Adrenal gland (tissue), 12 donors: Measurements from ENCODE around the gene RNF5. TPM values are rescaled to one million over a fixed set of nuclear protein-coding genes. Genes with fewer than 3 reads are reported as not detected.
A peak's percentile ranks its signal among the peaks of the same experiment; 100 is the strongest.
"Not testable (repeated sequence)": the region's sequence is repeated elsewhere in the genome, so short reads cannot be mapped to it uniquely, and the experiment has no call there.

Experiments used
- DNase-seq, 7 donors: peaks; one replicate each; pipeline ENCODE4 v3.0.0-alpha.2; 2019 to 2020
- H3K27ac ChIP-seq, 5 donors: fragments of 200-600 bp; sonication (generic) in 4 of 5; 1 replicate in 3 of 5; 2 replicates in 2 of 5; pipeline versions ENCODE4 v1.5.1 to v1.8.0; 2016 to 2020; ENCODE audit warnings: mild to moderate bottlenecking in 1 of 5
- H3K27me3 ChIP-seq: fragments of 200-600 bp; 2 replicates; pipeline ENCODE4 v1.8.0; 2021
- H3K36me3 ChIP-seq, 2 donors: fragments of 200-600 bp; replicated peaks in 1 of 2; 1 replicate in 1 of 2; 2 replicates in 1 of 2; pipeline versions ENCODE4 v1.5.1 to v1.8.0; 2018 to 2022
- H3K4me1 ChIP-seq, 2 donors: fragments of 200-600 bp; replicated peaks in 1 of 2; 1 replicate in 1 of 2; 2 replicates in 1 of 2; pipeline versions ENCODE4 v1.5.1 to v1.8.0; 2018 to 2021
- H3K4me3 ChIP-seq, 4 donors: fragments of 200-600 bp; sonication (generic) in 3 of 4; one replicate each; pipeline ENCODE4 v1.5.1; 2016 to 2018
- H3K9me3 ChIP-seq, 3 donors: fragments of 200-600 bp; sonication (generic) in 1 of 3; replicated peaks in 1 of 3; 1 replicate in 2 of 3; 2 replicates in 1 of 3; pipeline versions ENCODE4 v1.5.1 to v1.8.0; 2016 to 2021
- CTCF ChIP-seq, 6 experiments: fragments of 450-650 bp in 4 of 6; fragments of 200-600 bp in 2 of 6; sonication (generic) in 1 of 6; IDR thresholded peaks; 1 replicate in 5 of 6; 2 replicates in 1 of 6; pipeline versions ENCODE4 v1.5.1 to v1.8.0; 2016 to 2021; ENCODE audit warnings: antibody characterized with exemption in 6 of 6, mild to moderate bottlenecking in 2 of 6, moderate library complexity in 1 of 6
- POLR2A ChIP-seq, 2 donors: fragments of 450-650 bp; IDR thresholded peaks; one replicate each; pipeline ENCODE4 v1.6.1; 2017; ENCODE audit warnings: antibody characterized with exemption in 2 of 2, mild to moderate bottlenecking in 2 of 2, moderate library complexity in 1 of 2
- WGBS, 4 donors: extraction: QIAGEN DNeasy Blood & Tissue Kit in 2 of 4; methylation state at CpG; one replicate each; pipeline versions ENCODE4 v1.1.5 to v1.1.7; 2013 to 2017; 5-methylcytosine and 5-hydroxymethylcytosine counted together
- intact Hi-C, 2 donors: fragments of 100-400 bp; cut with DNase I; formaldehyde crosslinking; loops; one replicate each; pipeline versions ENCODE4 v1.14.1 to v1.15.0; 2022 to 2023
- polyA plus RNA-seq, 3 donors: library from polyadenylated mRNA; stranded (reverse); fragments of 200-250 nt in 2 of 3; fragments of 350-450 nt in 1 of 3; fragmentation: Illumina TruSeq in 1 of 3; extraction: RNeasy Lipid Tissue Mini Kit (QIAGEN cat#74804) in 1 of 3; gene quantifications; one replicate each; pipeline ENCODE4 v1.2.3, GENCODE V29; 2013 to 2014
- total RNA-seq, 9 donors: library from RNA; depleted of rRNA in 4 of 9; stranded (reverse); fragments of >200 nt in 4 of 9; fragments of 120-200 nt in 1 of 9; fragmentation: NEBNext Ultra II Directional in 1 of 9; extraction: Animal tissue kit (Norgen Biotek cat#: 25700) in 1 of 9; gene quantifications; one replicate each; pipeline versions ENCODE4 v1.1.0 to v1.2.4, GENCODE V29; 2013 to 2023
- donor health status: healthy with polysubstance abuse.
- donor health status: Bipolar disorder and iron deficiency.
- donor health status: DM: yes; HTN: yes; CAD: no.
- donor health status: DM: no; HTN: no; CAD: no.
- donor health status: DM: no; HTN: no; CAD: no.
- donor health status: DM: yes; HTN: yes; CAD: no.

Gene RNF5
- total and polyA plus RNA-seq, 12 donors, result 47.2 to 146 (median 110) TPM

GRCh38 chr6:32183030-32183429 lies 4.8 kb downstream of the RNF5 start:
- Histone ChIP-seq H3K9me3 (no peaks in the 10 kb centered on the region), H3K4me1 (peaks cover 11 to 33% of the 10 kb centered on the region in 2 donors), H3K4me3 (no peak overlapping the region), H3K27me3 (no peaks in the 10 kb centered on the region), H3K27ac (peak overlapping the region in 2 of 5 donors; percentile 49 to 80), H3K36me3 (peaks cover 0 to 59% of the 10 kb centered on the region in 2 donors)
- 74 to 83% (median 77%) methylated on average over 3 of the region's 3 CpGs for WGBS, 4 donors
- TF ChIP-seq POLR2A (IDR thresholded peaks at IDR 0.05) (no peak), CTCF (IDR thresholded peaks at IDR 0.05) (no peak)
- intact Hi-C loops, result no loop called here
- DNase-seq, result no peak

GRCh38 chr6:32183483-32184083 lies 5.4 kb downstream of the RNF5 start:
- TF ChIP-seq CTCF (IDR thresholded peaks at IDR 0.05), result no peak
- no peak for TF ChIP-seq POLR2A (IDR thresholded peaks at IDR 0.05)
- H3K27me3 ChIP-seq, result no peaks in the 10 kb centered on the region
- H3K4me1 ChIP-seq, result peaks cover 16 to 39% of the 10 kb centered on the region in 2 donors
- intact Hi-C loops, result no loop called here
- peak overlapping the region in 2 of 5 donors; percentile 49 to 80 for H3K27ac ChIP-seq
- peak in 1 of 7 donors; percentile 16 for DNase-seq
- no peaks in the 10 kb centered on the region for H3K9me3 ChIP-seq
- H3K36me3 ChIP-seq, result peaks cover 0 to 60% of the 10 kb centered on the region in 2 donors
- 59 to 73% (median 69%) methylated on average over 13 to 15 of the region's 15 CpGs for WGBS, 4 donors
- no peak overlapping the region for H3K4me3 ChIP-seq

GRCh38 chr6:32184084-32184640 lies 6.0 kb downstream of the RNF5 start, which contains the start of gene AGER:
Gene AGER, minus strand, starts transcription at chr6:32184253. Its CDS starts 31 bp downstream, at chr6:32184222.
- DNase-seq, result peak in 1 of 7 donors; percentile 15
- no peak within 1 kb of the TSS for H3K4me3 ChIP-seq
- peaks cover 16 to 40% of the 10 kb centered on the region in 2 donors for H3K4me1 ChIP-seq
- intact Hi-C loops, result no loop called here
- TF ChIP-seq POLR2A (IDR thresholded peaks at IDR 0.05) (no peak), CTCF (IDR thresholded peaks at IDR 0.05) (no peak)
- H3K27me3 ChIP-seq, result no peaks in the 10 kb centered on the region
- no peaks in the 10 kb centered on the region for H3K9me3 ChIP-seq
- 71 to 81% (median 78%) methylated on average over 5 to 6 of the region's 6 CpGs for WGBS, 4 donors
- H3K36me3 ChIP-seq, result peaks cover 0 to 60% of the 10 kb centered on the region in 2 donors
- H3K27ac ChIP-seq, result peak within 1 kb of the TSS in 2 of 5 donors; percentile 54 to 80

GRCh38 chr6:32185681-32186131 lies 7.5 kb downstream of the RNF5 start:
- H3K4me1 ChIP-seq, result peaks cover 15 to 33% of the 10 kb centered on the region in 2 donors
- H3K9me3 ChIP-seq, H3K4me3 ChIP-seq, intact Hi-C loops, H3K27me3 ChIP-seq: not testable (repeated sequence)
- peak in 1 of 2 donors; percentile 32 for TF ChIP-seq POLR2A (IDR thresholded peaks at IDR 0.05)
- DNase-seq, result peak; percentile 86 to 97 (median 93)
- H3K36me3 ChIP-seq, result peaks cover 0 to 50% of the 10 kb centered on the region in 2 donors
- H3K27ac ChIP-seq, result peak overlapping the region; percentile 60 to 81 (median 76)
- 16 to 27% (median 20%) methylated on average over 11 of the region's 11 CpGs for WGBS, 4 donors

GRCh38 chr6:32186151-32186840 lies 8.1 kb downstream of the RNF5 start:
- H3K4me3 ChIP-seq, DNase-seq, H3K27me3 ChIP-seq, H3K9me3 ChIP-seq, intact Hi-C loops: not testable (repeated sequence)
- 63 to 68% (median 64%) methylated on average over 10 of the region's 10 CpGs for WGBS, 4 donors
- H3K27ac ChIP-seq, result peak overlapping the region; percentile 60 to 81 (median 76)
- peaks cover 16 to 39% of the 10 kb centered on the region in 2 donors for H3K4me1 ChIP-seq
- peaks cover 0 to 45% of the 10 kb centered on the region in 2 donors for H3K36me3 ChIP-seq
